ENCODE results near the gene OR6S1.

DNA sequence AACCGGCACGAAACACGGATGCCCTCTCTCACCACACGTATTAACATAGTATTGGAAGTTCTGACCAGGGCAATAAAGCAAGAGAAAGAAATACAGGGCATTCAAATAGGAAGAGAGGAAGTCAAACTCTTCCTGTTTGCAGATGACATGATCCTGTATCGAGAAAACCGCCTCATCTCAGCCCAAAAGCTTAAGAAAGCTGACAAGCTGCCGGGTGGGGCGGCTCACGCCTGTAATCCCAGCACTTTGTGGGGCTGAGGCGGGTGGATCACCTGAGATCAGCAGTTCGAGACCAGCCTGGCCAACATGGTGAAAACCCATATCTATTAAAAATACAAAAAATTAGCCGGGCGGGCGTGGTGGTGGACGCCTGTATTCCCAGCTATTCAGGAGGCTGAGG lies 17.7 kb downstream of the OR6S1 start:
- TF ChIP-seq ATF2 (IDR thresholded peaks at IDR 0.05; ENCODE audit: low read length) (no peak), CTCF (IDR thresholded peaks at IDR 0.05 in 2 of 3, conservative IDR thresholded peaks at IDR 0.05 in 1 of 3; ENCODE audit: control insufficient read depth in 2 of 3, extremely low read depth in 1 of 3, insufficient read depth in 1 of 3, low read depth in 3 of 3, low read length in 3 of 3) (no peak), MTA2 (IDR thresholded peaks at IDR 0.05; ENCODE audit: low read depth) (no peak), RFX5 (IDR thresholded peaks at IDR 0.05; ENCODE audit: low read depth, low read length) (no peak), GABPA (IDR thresholded peaks at IDR 0.05; ENCODE audit: low read depth) (no peak), POLR2A (IDR thresholded peaks at IDR 0.05; ENCODE audit: low read depth, low read length) (no peak)
- TF ChIP-seq, protein P1, sequence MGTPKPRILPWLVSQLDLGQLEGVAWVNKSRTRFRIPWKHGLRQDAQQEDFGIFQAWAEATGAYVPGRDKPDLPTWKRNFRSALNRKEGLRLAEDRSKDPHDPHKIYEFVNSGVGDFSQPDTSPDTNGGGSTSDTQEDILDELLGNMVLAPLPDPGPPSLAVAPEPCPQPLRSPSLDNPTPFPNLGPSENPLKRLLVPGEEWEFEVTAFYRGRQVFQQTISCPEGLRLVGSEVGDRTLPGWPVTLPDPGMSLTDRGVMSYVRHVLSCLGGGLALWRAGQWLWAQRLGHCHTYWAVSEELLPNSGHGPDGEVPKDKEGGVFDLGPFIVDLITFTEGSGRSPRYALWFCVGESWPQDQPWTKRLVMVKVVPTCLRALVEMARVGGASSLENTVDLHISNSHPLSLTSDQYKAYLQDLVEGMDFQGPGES (IDR thresholded peaks at IDR 0.05), result no peak

All from GM12878 (cell line).